Fibroblast of lung (primary cell): ENCODE results near the gene CTNNA2. TPM values are rescaled to one million over a fixed set of nuclear protein-coding genes. Genes with fewer than 3 reads are reported as not detected.

Experiments
- DNase-seq, 2 donors: peaks; one replicate each; pipeline versions ENCODE4 v3.0.0 to v3.0.0-alpha.2; 2010; ENCODE audit warnings: low read depth in 2 of 2
- H2AFZ ChIP-seq: 2 replicates; pipeline ENCODE4 v1.5.1; 2012; ENCODE audit warnings: low read length, control low read depth, inconsistent platforms
- H3K27ac ChIP-seq: 2 replicates; pipeline ENCODE4 v1.5.1; 2011; ENCODE audit warnings: low read length, control low read depth; ENCODE audit not compliant: insufficient read depth
- H3K27me3 ChIP-seq: 2 replicates; pipeline ENCODE4 v1.5.1; 2011; ENCODE audit warnings: mild to moderate bottlenecking, low read length; ENCODE audit not compliant: control insufficient read depth, insufficient read depth
- H3K36me3 ChIP-seq: 2 replicates; pipeline ENCODE4 v1.5.1; 2011; ENCODE audit warnings: low read length; ENCODE audit not compliant: control insufficient read depth, insufficient read depth
- H3K4me1 ChIP-seq: 2 replicates; pipeline ENCODE4 v1.5.1; 2011; ENCODE audit warnings: low read length; ENCODE audit not compliant: control insufficient read depth, insufficient read depth; ENCODE audit errors: extremely low read depth
- H3K4me2 ChIP-seq: 2 replicates; pipeline ENCODE4 v1.5.1; 2011; ENCODE audit warnings: low read length, control low read depth; ENCODE audit not compliant: insufficient read depth; ENCODE audit errors: extremely low read depth
- H3K4me3 ChIP-seq, 4 experiments: fragments of 200-600 bp in 1 of 4; sonication (generic) in 1 of 4; replicated peaks in 1 of 4; 2 replicates each; pipeline ENCODE4 v1.5.1; 2011 to 2016; ENCODE audit warnings: low read length in 4 of 4, low read depth in 3 of 4, mild to moderate bottlenecking in 3 of 4, control low read depth in 2 of 4, inconsistent platforms in 1 of 4, mixed read lengths in 1 of 4; ENCODE audit not compliant: insufficient read depth in 1 of 4; ENCODE audit errors: control extremely low read depth in 1 of 4
- H3K79me2 ChIP-seq: 2 replicates; pipeline ENCODE4 v1.5.1; 2012; ENCODE audit warnings: mild to moderate bottlenecking, low read length, inconsistent platforms; ENCODE audit not compliant: control insufficient read depth, insufficient read depth
- H3K9ac ChIP-seq: 2 replicates; pipeline ENCODE4 v1.5.1; 2011; ENCODE audit warnings: mild to moderate bottlenecking, low read length, control low read depth; ENCODE audit not compliant: insufficient read depth
- H3K9me3 ChIP-seq: 2 replicates; pipeline ENCODE4 v1.5.1; 2012; ENCODE audit warnings: low read depth, low read length; ENCODE audit not compliant: control insufficient read depth, insufficient read depth
- H4K20me1 ChIP-seq: 2 replicates; pipeline ENCODE4 v1.5.1; 2011; ENCODE audit warnings: low read length; ENCODE audit not compliant: control insufficient read depth, insufficient read depth; ENCODE audit errors: extremely low read depth
- EZH2 ChIP-seq: IDR thresholded peaks from 2 replicates; pipeline ENCODE4 v1.5.1; 2012; ENCODE audit warnings: low read length, control low read depth, mild to moderate bottlenecking; ENCODE audit errors: missing control alignments
- polyA plus RNA-seq, 2 donors: library from polyadenylated mRNA; depleted of rRNA in 1 of 2; stranded (reverse) in 1 of 2; unstranded in 1 of 2; fragments of >200 nt; gene quantifications; 2 replicates each; pipeline ENCODE4 v1.2.1, GENCODE V29; 2011 to 2012; ENCODE audit warnings: missing spikeins in 1 of 2
- total RNA-seq: library from RNA; depleted of rRNA; stranded (reverse); fragments of >200 nt; gene quantifications from 2 replicates; pipeline ENCODE4 v1.2.1, GENCODE V29; 2014
- TF ChIP-seq, protein P1 (sequence below), 2 donors: IDR thresholded peaks in 1 of 2; conservative IDR thresholded peaks in 1 of 2; 1 replicate in 1 of 2; 2 replicates in 1 of 2; pipeline ENCODE4 v1.5.1; 2011 to 2012; ENCODE audit warnings: low read length in 2 of 2, control low read depth in 1 of 2, inconsistent platforms in 1 of 2, low read depth in 1 of 2, mild to moderate bottlenecking in 1 of 2

Gene CTNNA2
- total and polyA plus RNA-seq, 2 donors (not counting 1 experiment from before 2014, with no cell fraction given) = not detected

DNA sequence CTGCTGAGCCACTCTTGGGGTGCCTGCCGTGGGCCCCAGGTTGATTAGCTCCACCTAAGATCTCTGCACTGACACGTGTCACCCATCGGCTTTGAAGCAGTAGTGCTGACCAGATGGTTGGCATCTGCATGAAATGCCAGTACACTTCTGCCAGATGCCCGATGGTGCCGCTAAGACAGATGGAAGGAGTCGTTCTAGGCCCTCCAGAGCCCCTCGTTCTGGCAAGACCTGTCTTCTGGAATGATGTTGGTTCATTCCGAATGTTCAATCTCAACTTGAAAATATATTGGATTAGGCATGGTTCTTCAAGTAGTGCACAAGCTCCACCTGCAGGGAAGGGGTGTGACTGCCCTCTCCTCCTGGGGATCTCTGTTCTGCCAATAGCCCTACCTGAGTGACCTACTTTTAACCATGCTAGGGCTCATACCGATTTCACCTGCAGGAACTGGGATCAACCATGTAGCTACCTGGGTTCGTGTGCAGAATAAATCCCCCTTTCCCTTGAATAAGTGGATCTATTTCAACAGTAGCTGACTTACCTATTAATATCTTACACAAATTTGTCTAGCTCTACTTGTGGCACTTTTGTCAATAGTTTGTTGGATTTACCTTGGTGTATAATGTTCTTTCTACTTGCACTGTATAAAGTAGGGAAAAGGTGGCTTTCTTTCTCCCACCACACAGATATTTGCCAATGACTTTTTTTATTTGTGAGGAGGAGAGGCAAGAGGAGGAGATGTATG, 342.6 kb downstream of the CTNNA2 start:
- Histone ChIP-seq H2AFZ (no peak overlapping the region), H3K4me1 (no peaks in the 10 kb centered on the region), H3K9me3 (no peaks in the 10 kb centered on the region), H3K27ac (no peak overlapping the region), H3K4me3 (no peak overlapping the region), H3K27me3 (no peaks in the 10 kb centered on the region), H3K9ac (no peak overlapping the region), H3K4me2 (no peak overlapping the region), H3K36me3 (no peaks in the 10 kb centered on the region), H3K79me2 (no peaks in the 10 kb centered on the region), H4K20me1 (no peaks in the 10 kb centered on the region)
- DNase-seq = peak in 1 of 2 donors; percentile 25
- no peak for TF ChIP-seq EZH2
- TF ChIP-seq, protein P1, sequence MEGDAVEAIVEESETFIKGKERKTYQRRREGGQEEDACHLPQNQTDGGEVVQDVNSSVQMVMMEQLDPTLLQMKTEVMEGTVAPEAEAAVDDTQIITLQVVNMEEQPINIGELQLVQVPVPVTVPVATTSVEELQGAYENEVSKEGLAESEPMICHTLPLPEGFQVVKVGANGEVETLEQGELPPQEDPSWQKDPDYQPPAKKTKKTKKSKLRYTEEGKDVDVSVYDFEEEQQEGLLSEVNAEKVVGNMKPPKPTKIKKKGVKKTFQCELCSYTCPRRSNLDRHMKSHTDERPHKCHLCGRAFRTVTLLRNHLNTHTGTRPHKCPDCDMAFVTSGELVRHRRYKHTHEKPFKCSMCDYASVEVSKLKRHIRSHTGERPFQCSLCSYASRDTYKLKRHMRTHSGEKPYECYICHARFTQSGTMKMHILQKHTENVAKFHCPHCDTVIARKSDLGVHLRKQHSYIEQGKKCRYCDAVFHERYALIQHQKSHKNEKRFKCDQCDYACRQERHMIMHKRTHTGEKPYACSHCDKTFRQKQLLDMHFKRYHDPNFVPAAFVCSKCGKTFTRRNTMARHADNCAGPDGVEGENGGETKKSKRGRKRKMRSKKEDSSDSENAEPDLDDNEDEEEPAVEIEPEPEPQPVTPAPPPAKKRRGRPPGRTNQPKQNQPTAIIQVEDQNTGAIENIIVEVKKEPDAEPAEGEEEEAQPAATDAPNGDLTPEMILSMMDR (conservative IDR thresholded peaks at IDR 0.05 in 1 of 2, IDR thresholded peaks at IDR 0.05 in 1 of 2; ENCODE audit: low read depth in 1 of 2, low read length in 2 of 2) = no peak

DNA sequence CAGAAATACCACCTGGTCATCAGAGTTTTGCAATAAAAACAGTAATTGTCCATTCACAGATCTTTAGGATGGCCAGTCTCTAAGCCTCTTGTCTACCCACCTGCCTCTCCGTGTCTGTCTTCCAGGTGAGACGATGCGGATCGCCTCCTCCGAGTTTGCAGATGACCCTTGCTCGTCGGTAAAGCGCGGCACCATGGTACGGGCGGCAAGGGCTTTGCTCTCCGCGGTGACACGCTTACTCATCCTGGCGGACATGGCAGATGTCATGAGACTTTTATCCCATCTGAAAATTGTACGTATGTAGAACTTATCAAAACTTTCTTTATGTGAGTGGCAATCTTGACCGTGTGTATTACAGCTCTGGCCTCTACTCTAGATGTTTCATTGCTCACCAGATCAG, 345.0 kb downstream of the CTNNA2 start:
- DNase-seq = no peak
- Histone ChIP-seq H3K27me3 (no peaks in the 10 kb centered on the region), H3K9me3 (no peaks in the 10 kb centered on the region), H3K4me1 (no peaks in the 10 kb centered on the region), H2AFZ (no peak overlapping the region), H3K79me2 (no peaks in the 10 kb centered on the region), H3K4me3 (no peak overlapping the region), H3K27ac (no peak overlapping the region), H4K20me1 (no peaks in the 10 kb centered on the region), H3K36me3 (no peaks in the 10 kb centered on the region), H3K4me2 (no peak overlapping the region), H3K9ac (no peak overlapping the region)
- TF ChIP-seq EZH2 = no peak
- TF ChIP-seq, protein P1 (conservative IDR thresholded peaks at IDR 0.05 in 1 of 2, IDR thresholded peaks at IDR 0.05 in 1 of 2; ENCODE audit: low read depth in 1 of 2, low read length in 2 of 2) = no peak

DNA sequence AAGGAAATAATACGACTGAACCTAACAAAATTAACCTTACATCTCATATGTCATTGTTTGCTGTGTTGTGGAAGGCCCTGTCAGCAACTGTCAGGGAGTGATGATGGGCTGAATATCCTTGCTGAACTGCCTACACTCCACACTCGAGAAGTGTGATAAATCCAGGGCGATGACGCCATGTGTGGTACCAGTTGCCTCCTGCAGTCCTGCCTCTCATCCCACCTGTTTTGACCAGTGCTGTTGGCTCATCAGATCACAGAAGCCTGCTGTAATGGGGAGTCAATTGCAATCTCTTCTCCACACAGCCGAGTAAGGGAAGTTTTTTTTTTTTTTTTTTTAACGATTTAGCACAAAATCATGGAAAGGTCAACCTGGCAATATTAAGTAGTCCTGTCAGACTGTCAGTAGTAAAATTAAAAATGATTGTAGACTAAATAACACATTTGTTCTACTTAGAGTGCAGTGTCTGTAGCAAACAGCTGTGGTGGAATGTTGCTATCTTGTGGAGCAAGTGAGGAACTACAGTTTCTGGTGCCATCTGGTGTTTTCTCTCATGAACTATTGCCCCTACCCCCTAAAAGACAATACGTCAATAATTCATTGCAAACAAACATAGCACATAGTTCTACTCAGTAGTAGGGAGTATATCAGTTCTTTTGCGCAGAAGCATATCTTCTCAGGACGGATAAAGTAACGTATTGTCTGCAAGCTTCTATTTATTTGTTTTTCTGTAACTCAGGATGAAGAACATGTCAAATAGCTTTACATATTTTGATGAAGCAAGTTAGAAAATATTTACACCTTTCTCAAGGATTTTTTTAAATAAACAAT, 347.6 kb downstream of the CTNNA2 start:
- no peaks in the 10 kb centered on the region for H4K20me1 ChIP-seq
- no peak overlapping the region for H3K9ac ChIP-seq
- no peak overlapping the region for H3K27ac ChIP-seq
- H3K9me3 ChIP-seq = no peaks in the 10 kb centered on the region
- no peak overlapping the region for H3K4me3 ChIP-seq
- H3K36me3 ChIP-seq = no peaks in the 10 kb centered on the region
- no peak overlapping the region for H2AFZ ChIP-seq
- no peaks in the 10 kb centered on the region for H3K4me1 ChIP-seq
- TF ChIP-seq, protein P1 (conservative IDR thresholded peaks at IDR 0.05 in 1 of 2, IDR thresholded peaks at IDR 0.05 in 1 of 2; ENCODE audit: low read depth in 1 of 2, low read length in 2 of 2) = peak; percentile 23 to 68
- no peak for TF ChIP-seq EZH2
- H3K27me3 ChIP-seq = no peaks in the 10 kb centered on the region
- H3K4me2 ChIP-seq = no peak overlapping the region
- peak; percentile 9 to 23 for DNase-seq
- H3K79me2 ChIP-seq = no peaks in the 10 kb centered on the region
